Measurements from ENCODE around the gene SPI1.

SPI1 gene

DNA sequence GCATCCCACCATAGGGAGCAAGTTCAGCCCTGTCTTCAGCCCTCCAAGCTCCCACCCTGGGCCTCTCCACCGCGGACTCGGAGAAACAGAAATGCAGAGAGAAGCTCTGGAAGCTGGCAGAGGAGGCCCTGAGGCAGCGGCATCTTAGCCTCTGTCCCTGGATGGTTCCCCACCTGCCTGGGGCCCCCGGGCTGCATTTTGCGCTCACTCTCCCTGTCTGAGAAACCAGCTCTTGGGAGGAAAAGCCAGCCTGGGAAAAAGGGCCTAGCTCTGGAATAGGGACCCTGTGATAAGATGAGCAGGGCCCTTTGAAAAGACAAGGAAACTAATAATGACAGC, 12.0 kb upstream of the SPI1 start:
- H3K36me3 ChIP-seq (ENCODE audit: low read depth) = no peaks in the 10 kb centered on the region
- H3K27ac ChIP-seq (ENCODE audit: poor library complexity, severe bottlenecking) = no peak overlapping the region
- H3K9me3 ChIP-seq (ENCODE audit: severe bottlenecking) = no peaks in the 10 kb centered on the region
- no peaks in the 10 kb centered on the region for H3K4me1 ChIP-seq (ENCODE audit: insufficient read depth, poor library complexity, severe bottlenecking)
- no peak for ATAC-seq (ENCODE audit: low read depth)
- no peak overlapping the region for H3K4me3 ChIP-seq (ENCODE audit: severe bottlenecking)
- TF ChIP-seq, protein P1, sequence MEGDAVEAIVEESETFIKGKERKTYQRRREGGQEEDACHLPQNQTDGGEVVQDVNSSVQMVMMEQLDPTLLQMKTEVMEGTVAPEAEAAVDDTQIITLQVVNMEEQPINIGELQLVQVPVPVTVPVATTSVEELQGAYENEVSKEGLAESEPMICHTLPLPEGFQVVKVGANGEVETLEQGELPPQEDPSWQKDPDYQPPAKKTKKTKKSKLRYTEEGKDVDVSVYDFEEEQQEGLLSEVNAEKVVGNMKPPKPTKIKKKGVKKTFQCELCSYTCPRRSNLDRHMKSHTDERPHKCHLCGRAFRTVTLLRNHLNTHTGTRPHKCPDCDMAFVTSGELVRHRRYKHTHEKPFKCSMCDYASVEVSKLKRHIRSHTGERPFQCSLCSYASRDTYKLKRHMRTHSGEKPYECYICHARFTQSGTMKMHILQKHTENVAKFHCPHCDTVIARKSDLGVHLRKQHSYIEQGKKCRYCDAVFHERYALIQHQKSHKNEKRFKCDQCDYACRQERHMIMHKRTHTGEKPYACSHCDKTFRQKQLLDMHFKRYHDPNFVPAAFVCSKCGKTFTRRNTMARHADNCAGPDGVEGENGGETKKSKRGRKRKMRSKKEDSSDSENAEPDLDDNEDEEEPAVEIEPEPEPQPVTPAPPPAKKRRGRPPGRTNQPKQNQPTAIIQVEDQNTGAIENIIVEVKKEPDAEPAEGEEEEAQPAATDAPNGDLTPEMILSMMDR (IDR thresholded peaks at IDR 0.05; ENCODE audit: poor library complexity, severe bottlenecking) = no peak
- no peaks in the 10 kb centered on the region for H3K27me3 ChIP-seq (ENCODE audit: insufficient read depth, poor library complexity, severe bottlenecking)
- DNase-seq (ENCODE audit: low spot score) = no peak

DNA sequence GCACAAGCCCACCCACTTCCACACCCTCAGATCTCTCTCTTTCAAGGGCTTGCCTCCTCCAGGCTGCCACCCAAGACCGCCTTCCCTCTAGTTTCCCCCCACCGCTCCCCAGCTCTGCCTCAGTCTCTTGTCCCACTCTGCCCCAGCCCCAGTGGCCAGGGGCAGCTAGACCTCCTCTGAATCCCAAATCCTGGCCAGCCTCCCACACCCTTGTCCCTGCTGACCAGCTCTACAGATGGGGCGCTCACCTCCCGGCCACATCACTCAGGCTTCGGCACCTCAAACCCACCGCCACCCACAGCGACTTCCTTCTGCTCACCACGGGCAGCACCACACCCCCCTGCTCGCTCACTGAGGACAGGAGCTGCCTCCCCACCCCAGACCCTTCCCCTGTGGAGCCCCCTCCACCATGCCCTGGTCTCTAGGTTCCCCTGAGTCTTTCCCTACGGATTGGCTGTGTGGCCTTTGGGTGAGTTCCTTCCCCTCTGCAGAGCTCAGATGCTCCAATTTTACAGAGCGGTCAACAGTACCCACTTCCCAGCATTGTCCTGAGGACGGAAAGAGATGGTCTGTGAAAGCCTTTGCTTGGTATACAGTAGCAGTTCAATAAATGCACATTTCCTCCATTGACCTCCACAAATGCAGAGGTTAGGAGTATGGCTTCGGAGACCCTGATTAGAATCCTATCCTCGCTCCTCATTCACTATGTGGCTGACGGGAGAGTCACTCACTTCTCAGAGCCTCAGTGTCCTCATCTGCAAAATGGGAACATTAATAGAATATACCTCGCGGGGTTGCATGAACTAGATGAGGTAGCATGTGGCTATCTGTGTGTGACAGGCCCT, 11.5 kb upstream of the SPI1 start:
- Histone ChIP-seq H3K36me3 (ENCODE audit: low read depth) (no peaks in the 10 kb centered on the region), H3K27ac (ENCODE audit: poor library complexity, severe bottlenecking) (no peak overlapping the region), H3K9me3 (ENCODE audit: severe bottlenecking) (no peaks in the 10 kb centered on the region), H3K4me3 (ENCODE audit: severe bottlenecking) (no peak overlapping the region), H3K27me3 (ENCODE audit: insufficient read depth, poor library complexity, severe bottlenecking) (no peaks in the 10 kb centered on the region), H3K4me1 (ENCODE audit: insufficient read depth, poor library complexity, severe bottlenecking) (no peaks in the 10 kb centered on the region)
- TF ChIP-seq, protein P1 (IDR thresholded peaks at IDR 0.05; ENCODE audit: poor library complexity, severe bottlenecking) = no peak
- ATAC-seq (ENCODE audit: low read depth) = no peak
- DNase-seq (ENCODE audit: low spot score) = no peak

DNA sequence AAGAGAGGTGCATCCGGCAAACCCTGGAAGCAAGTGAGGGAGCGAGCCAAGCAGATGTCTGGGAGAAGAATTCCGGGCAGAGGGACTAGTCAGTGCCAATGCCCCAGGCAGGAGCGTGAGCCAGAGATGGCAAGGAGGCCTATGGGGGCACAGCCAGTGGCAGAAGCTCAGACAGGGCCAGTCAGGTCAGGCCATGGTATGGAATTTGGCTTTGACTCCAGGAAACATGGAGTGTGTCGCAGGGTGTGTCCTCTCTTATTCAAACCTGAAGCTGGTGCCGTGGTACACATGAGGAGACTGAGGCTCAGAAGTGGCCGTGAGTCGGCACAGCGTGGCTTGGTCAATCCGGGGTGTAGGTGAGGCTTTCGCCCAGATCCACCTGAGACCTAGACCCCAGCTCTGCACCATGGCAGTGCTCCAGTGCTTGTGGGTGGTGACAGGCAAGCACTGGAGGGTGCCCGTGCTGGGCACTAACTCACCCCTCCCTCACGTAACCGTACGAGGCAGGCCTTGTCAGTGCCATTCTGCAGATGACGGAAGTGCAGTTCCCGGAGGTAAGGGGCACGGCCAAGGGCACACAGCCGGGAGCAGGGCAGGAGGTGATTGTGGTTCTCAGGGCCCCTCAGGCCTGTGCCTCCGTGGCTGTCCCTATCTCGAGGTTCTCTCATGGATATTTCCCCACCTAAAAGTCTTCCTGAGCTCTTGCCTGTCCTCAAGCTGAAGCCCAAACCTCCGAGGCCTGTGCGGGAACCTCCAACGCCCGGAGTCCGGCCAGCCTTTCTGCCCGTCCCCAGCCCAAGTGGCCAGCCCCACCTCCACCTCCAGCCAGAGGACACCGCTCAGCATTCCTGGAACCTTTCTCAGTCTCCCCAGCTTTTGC, 10.6 kb upstream of the SPI1 start:
- DNase-seq (ENCODE audit: low spot score) (no peak), ATAC-seq (ENCODE audit: low read depth) (no peak)
- Histone ChIP-seq H3K27me3 (ENCODE audit: insufficient read depth, poor library complexity, severe bottlenecking) (no peaks in the 10 kb centered on the region), H3K4me1 (ENCODE audit: insufficient read depth, poor library complexity, severe bottlenecking) (no peaks in the 10 kb centered on the region), H3K36me3 (ENCODE audit: low read depth) (no peaks in the 10 kb centered on the region), H3K27ac (ENCODE audit: poor library complexity, severe bottlenecking) (no peak overlapping the region), H3K9me3 (ENCODE audit: severe bottlenecking) (no peaks in the 10 kb centered on the region), H3K4me3 (ENCODE audit: severe bottlenecking) (no peak overlapping the region)
- TF ChIP-seq, protein P1 (IDR thresholded peaks at IDR 0.05; ENCODE audit: poor library complexity, severe bottlenecking) = no peak

DNA sequence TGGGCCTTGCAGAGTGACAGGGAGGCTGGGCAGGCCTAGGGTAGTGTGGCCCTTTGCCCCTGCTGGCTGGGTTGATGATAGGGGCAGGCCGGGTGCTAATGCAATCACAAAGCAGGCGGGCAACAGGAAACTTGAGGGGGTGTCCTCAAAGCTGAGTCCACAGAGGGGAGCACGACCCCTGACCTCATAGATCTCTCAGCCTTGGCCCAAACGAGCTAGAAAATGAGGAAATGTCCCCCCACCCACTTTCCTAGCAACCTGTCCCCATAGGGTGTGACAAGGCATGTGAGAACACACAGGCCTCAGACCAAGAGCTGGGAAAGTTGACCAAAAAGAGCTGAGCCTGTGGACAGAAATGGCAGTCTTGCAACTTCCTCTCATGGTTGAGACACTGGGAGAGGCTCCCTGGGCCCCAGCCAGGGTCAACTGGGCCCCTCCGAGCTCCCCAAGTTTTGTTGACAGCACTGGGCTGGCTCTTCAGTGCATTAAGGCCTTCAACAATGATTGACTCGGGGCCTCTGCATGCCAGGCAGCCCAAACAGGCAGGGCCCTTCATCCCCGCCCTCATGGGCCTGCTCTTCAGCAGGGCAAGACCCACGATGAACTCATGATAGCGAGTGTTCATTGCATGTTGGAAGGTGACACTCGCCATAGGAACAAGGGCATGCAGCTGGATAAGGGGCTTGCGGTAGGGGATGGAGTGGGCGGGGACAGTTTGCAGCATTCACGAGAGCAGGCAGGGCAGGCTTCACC, 9.8 kb upstream of the SPI1 start:
- Histone ChIP-seq H3K4me1 (ENCODE audit: insufficient read depth, poor library complexity, severe bottlenecking) (no peaks in the 10 kb centered on the region), H3K4me3 (ENCODE audit: severe bottlenecking) (no peak overlapping the region), H3K9me3 (ENCODE audit: severe bottlenecking) (no peaks in the 10 kb centered on the region), H3K36me3 (ENCODE audit: low read depth) (no peaks in the 10 kb centered on the region), H3K27me3 (ENCODE audit: insufficient read depth, poor library complexity, severe bottlenecking) (no peaks in the 10 kb centered on the region), H3K27ac (ENCODE audit: poor library complexity, severe bottlenecking) (no peak overlapping the region)
- DNase-seq (ENCODE audit: low spot score) (no peak), ATAC-seq (ENCODE audit: low read depth) (no peak)
- TF ChIP-seq, protein P1 (IDR thresholded peaks at IDR 0.05; ENCODE audit: poor library complexity, severe bottlenecking) = no peak

All from RWPE2 (cell line).